ENCODE data around the gene RPL12. TPM values are rescaled to one million over a fixed set of nuclear protein-coding genes. Genes with fewer than 3 reads are reported as not detected.

RPL12 gene
- total and polyA plus RNA-seq, 9 of the 15 experiments (the other 6 are each of a cell fraction or from before 2014, with no cell fraction given) = 1,614 to 4,558 (median 2,531) TPM

DNA sequence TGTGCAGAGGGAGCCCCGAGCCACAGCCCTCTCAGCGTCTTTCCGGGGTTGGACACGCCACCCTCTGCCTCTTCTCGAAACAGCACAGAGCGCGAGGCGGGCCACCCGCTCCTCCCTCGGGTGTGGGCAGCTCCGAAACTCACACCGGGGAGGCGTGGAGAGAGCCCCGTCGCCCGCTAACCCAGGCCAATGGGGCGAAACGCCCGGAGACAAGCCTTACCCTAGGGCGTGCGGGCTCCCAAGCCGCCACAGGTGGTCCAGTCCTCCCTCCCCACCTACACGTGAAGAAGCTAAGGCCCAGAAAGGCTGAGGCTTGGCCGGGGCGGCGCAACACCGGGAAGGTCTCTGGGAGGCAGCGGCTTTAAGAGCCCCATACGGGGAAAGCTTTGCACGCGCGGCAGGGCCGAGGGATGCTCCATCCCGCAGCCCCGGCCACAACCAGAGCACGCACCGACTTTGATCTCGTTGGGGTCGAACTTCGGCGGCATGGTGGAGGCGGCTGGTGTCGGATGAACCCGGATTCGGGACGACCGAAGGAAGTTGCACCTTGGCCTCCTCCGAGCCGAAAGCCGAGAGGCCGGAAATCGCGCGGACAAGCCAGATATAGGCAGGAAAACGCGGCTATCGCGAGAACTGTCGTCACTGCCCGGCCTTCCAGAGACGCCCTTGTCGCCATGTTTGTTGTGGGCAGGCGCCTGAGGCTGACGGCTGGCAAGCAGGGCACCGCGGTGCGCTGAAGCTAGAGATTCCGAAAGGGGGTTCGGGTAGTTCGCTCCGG lies at the start of gene RPL12, which contains the start of gene LRSAM1 (continued):
- TF ChIP-seq NEUROD1 (IDR thresholded peaks at IDR 0.05; ENCODE audit: borderline replicate concordance, low read depth, low read length, partially characterized antibody) (peak; percentile 97), RBBP5 (IDR thresholded peaks at IDR 0.05; ENCODE audit: borderline replicate concordance, insufficient read depth, low read length, poor library complexity, severe bottlenecking) (peak; percentile 99), XRCC3 (IDR thresholded peaks at IDR 0.05) (no peak), TOE1 (IDR thresholded peaks at IDR 0.05; ENCODE audit: borderline replicate concordance) (peak; percentile 75), TOE1 (CRISPR knock-in tag; IDR thresholded peaks at IDR 0.05; ENCODE audit: borderline replicate concordance, low read depth) (no peak), U2AF1 (optimal IDR thresholded peaks at IDR 0.05; ENCODE audit: low read depth, low read length) (peak; percentile 65), MEIS2 (IDR thresholded peaks at IDR 0.05; ENCODE audit: partially characterized antibody) (peak; percentile 10), ZNF76 (CRISPR knock-in tag; IDR thresholded peaks at IDR 0.05; ENCODE audit: borderline replicate concordance) (0 out of 2 replicates have a peak, but pooled peaks have one; percentile 61), JUND (IDR thresholded peaks at IDR 0.05; ENCODE audit: borderline replicate concordance, low read depth, low read length) (peak; percentile 66), JUND (tag; IDR thresholded peaks at IDR 0.05; ENCODE audit: borderline replicate concordance, low read depth, low read length) (no peak; the same call in 1 of the 3 replicates), MBD1 (CRISPR knock-in tag; IDR thresholded peaks at IDR 0.05) (no peak), SMAD2 (IDR thresholded peaks at IDR 0.05; ENCODE audit: low read depth, low read length) (no peak), HCFC1 (IDR thresholded peaks at IDR 0.05; ENCODE audit: low read depth, low read length) (peak; percentile 95), TBP (optimal IDR thresholded peaks at IDR 0.05; ENCODE audit: low read depth, low read length) (no peak), ARHGAP35 (IDR thresholded peaks at IDR 0.05; ENCODE audit: partially characterized antibody) (peak; percentile 99), RERE (CRISPR knock-in tag; IDR thresholded peaks at IDR 0.05; ENCODE audit: borderline replicate concordance) (no peak), SMC3 (conservative IDR thresholded peaks at IDR 0.05; ENCODE audit: insufficient read depth, low read depth, low read length) (no peak), DACH1 (IDR thresholded peaks at IDR 0.05; ENCODE audit: partially characterized antibody) (no peak), DDX20 (tag; IDR thresholded peaks at IDR 0.05; ENCODE audit: low read depth) (no peak)
- TF ChIP-seq, protein P1, sequence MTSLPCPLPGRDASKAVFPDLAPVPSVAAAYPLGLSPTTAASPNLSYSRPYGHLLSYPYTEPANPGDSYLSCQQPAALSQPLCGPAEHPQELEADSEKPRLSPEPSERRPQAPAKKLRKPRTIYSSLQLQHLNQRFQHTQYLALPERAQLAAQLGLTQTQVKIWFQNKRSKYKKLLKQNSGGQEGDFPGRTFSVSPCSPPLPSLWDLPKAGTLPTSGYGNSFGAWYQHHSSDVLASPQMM (CRISPR knock-in tag; IDR thresholded peaks at IDR 0.05) = no peak

All from K562 (cell line).